ENCODE measurements around the gene HM13.

DNA sequence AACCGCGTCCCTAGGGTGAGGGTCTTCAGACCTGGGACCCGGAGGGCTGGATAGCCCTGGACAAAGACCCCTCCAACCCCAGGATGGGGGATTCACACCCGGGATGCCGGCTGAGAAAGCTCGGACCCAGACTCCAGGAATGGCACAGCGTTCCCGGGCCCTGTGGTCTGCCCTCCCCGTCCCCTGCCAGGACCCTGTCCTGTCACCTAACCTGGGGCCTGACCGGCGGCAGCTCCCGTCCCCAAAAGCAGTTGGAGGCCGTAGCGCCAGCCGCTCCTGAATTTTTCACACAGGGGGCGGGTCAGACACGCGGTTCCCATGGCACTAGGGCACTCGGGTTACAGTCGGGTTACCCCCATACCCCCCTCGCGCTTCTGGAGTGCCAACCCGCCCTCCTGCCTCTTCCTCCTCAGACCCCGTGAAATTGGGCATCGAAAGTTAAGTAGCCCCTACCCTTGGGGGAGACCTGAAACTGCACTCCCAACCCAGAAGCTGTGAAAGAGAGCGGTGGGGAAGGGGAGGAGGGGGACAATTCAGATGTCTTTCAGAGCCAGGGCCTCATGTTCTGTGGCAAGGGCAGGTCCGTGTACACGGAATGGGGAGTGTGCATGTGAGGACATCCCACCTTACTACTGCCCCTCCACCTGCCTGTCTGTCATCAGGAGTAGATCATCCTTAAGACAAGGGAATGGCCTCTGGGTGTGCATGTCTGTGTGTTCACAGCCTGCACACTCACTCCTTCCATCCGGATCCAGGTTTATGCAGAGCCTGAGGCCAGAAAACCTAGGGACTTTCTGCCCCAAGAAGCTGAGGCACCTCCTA is 38.6 kb upstream of the HM13 start:
- TF ChIP-seq, protein P1, sequence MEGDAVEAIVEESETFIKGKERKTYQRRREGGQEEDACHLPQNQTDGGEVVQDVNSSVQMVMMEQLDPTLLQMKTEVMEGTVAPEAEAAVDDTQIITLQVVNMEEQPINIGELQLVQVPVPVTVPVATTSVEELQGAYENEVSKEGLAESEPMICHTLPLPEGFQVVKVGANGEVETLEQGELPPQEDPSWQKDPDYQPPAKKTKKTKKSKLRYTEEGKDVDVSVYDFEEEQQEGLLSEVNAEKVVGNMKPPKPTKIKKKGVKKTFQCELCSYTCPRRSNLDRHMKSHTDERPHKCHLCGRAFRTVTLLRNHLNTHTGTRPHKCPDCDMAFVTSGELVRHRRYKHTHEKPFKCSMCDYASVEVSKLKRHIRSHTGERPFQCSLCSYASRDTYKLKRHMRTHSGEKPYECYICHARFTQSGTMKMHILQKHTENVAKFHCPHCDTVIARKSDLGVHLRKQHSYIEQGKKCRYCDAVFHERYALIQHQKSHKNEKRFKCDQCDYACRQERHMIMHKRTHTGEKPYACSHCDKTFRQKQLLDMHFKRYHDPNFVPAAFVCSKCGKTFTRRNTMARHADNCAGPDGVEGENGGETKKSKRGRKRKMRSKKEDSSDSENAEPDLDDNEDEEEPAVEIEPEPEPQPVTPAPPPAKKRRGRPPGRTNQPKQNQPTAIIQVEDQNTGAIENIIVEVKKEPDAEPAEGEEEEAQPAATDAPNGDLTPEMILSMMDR (IDR thresholded peaks at IDR 0.05 in 2 of 3, conservative IDR thresholded peaks at IDR 0.05 in 1 of 3; ENCODE audit: borderline replicate concordance in 1 of 3, insufficient read depth in 1 of 3, low read depth in 2 of 3, low read length in 2 of 3), result no peak
- TF ChIP-seq POLR2AphosphoS5 (IDR thresholded peaks at IDR 0.05; ENCODE audit: low read depth, low read length), result no peak
- no peak for TF ChIP-seq EZH2 (IDR thresholded peaks at IDR 0.05)
- TF ChIP-seq, protein P2, sequence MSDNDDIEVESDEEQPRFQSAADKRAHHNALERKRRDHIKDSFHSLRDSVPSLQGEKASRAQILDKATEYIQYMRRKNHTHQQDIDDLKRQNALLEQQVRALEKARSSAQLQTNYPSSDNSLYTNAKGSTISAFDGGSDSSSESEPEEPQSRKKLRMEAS (IDR thresholded peaks at IDR 0.05), result no peak
- TF ChIP-seq, protein P3, sequence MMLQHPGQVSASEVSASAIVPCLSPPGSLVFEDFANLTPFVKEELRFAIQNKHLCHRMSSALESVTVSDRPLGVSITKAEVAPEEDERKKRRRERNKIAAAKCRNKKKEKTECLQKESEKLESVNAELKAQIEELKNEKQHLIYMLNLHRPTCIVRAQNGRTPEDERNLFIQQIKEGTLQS (IDR thresholded peaks at IDR 0.05), result no peak

Measured in HCT116 (cell line).